Hepatocyte (in vitro differentiated cells): ENCODE data around the gene SNCG. TPM values are rescaled to one million over a fixed set of nuclear protein-coding genes. Genes with fewer than 3 reads are reported as not detected.

Experiments
- DNase-seq: peaks from one replicate; pipeline ENCODE4 v3.0.0-alpha.2; 2016; ENCODE audit warnings: low spot score
- H2AFZ ChIP-seq: fragments of 200-600 bp; sonication (generic); 2 replicates; pipeline ENCODE4 v1.6.0; 2016; ENCODE audit warnings: antibody characterized with exemption, mild to moderate bottlenecking
- H3K27ac ChIP-seq: fragments of 200-600 bp; sonication (generic); 2 replicates; pipeline ENCODE4 v1.5.1; 2016; ENCODE audit warnings: mild to moderate bottlenecking
- H3K27me3 ChIP-seq: fragments of 200-600 bp; sonication (generic); 2 replicates; pipeline ENCODE4 v1.6.1; 2016
- H3K36me3 ChIP-seq: fragments of 200-600 bp; sonication (generic); replicated peaks from 2 replicates; pipeline ENCODE4 v1.5.1; 2016; ENCODE audit warnings: low read depth; ENCODE audit not compliant: insufficient read depth
- H3K4me1 ChIP-seq: fragments of 200-600 bp; sonication (generic); 2 replicates; pipeline ENCODE4 v1.5.1; 2016; ENCODE audit warnings: mild to moderate bottlenecking, moderate library complexity; ENCODE audit not compliant: insufficient read depth
- H3K4me2 ChIP-seq: fragments of 200-600 bp; sonication (generic); 2 replicates; pipeline ENCODE4 v1.6.0; 2016
- H3K4me3 ChIP-seq: fragments of 200-600 bp; sonication (generic); 2 replicates; pipeline ENCODE4 v1.5.1; 2016; ENCODE audit warnings: mild to moderate bottlenecking
- H3K79me2 ChIP-seq: fragments of 200-600 bp; sonication (generic); 2 replicates; pipeline ENCODE4 v1.6.0; 2017; ENCODE audit warnings: mild to moderate bottlenecking
- H3K9me2 ChIP-seq: fragments of 200-600 bp; sonication (generic); replicated peaks from 2 replicates; pipeline ENCODE4 v1.6.0; 2017; ENCODE audit warnings: mild to moderate bottlenecking; ENCODE audit not compliant: insufficient read depth
- H3K9me3 ChIP-seq: fragments of 200-600 bp; sonication (generic); 2 replicates; pipeline ENCODE4 v1.5.1; 2016; ENCODE audit warnings: low read depth, mild to moderate bottlenecking
- H4K20me1 ChIP-seq: fragments of 200-600 bp; sonication (generic); 2 replicates; pipeline ENCODE4 v1.6.0; 2016; ENCODE audit warnings: mild to moderate bottlenecking; ENCODE audit not compliant: insufficient read depth, poor library complexity, severe bottlenecking
- EZH2 ChIP-seq: fragments of 200-600 bp; sonication (generic); IDR thresholded peaks from 2 replicates; pipeline ENCODE4 v1.6.1; 2016; ENCODE audit warnings: antibody characterized with exemption, mild to moderate bottlenecking, borderline replicate concordance
- EZH2phosphoT487 ChIP-seq: fragments of 200-600 bp; sonication (generic); IDR thresholded peaks from one replicate; pipeline ENCODE4 v1.6.1; 2018; ENCODE audit warnings: antibody characterized with exemption, mild to moderate bottlenecking, low read depth, moderate library complexity; ENCODE audit not compliant: unreplicated experiment, severe bottlenecking
- WGBS: methylation state at CpG from one replicate; pipeline ENCODE4 v1.1.6; 2016; ENCODE audit warnings: low lambda C conversion rate; ENCODE audit errors: missing lambda C conversion rate; 5-methylcytosine and 5-hydroxymethylcytosine counted together
- polyA plus RNA-seq: library from polyadenylated mRNA; unstranded; fragments of >200 nt; fragmentation: Nextera tagmentation; extraction: Ambion mirVana; gene quantifications from 2 replicates; pipeline ENCODE4 v1.2.1, GENCODE V29; 2016
- total RNA-seq: library from RNA; depleted of rRNA; stranded (reverse); fragments of >200 nt; gene quantifications from 2 replicates; pipeline ENCODE4 v1.2.3, GENCODE V29; 2014
- TF ChIP-seq, protein P1 (sequence below): fragments of 200-600 bp; sonication (generic); IDR thresholded peaks from 2 replicates; pipeline ENCODE4 v1.5.1; 2016; ENCODE audit warnings: antibody characterized with exemption, mild to moderate bottlenecking; ENCODE audit not compliant: poor library complexity

The SNCG gene
- total and polyA plus RNA-seq, 2 experiments from 2014 or later: 12.1 to 18.5 TPM

DNA sequence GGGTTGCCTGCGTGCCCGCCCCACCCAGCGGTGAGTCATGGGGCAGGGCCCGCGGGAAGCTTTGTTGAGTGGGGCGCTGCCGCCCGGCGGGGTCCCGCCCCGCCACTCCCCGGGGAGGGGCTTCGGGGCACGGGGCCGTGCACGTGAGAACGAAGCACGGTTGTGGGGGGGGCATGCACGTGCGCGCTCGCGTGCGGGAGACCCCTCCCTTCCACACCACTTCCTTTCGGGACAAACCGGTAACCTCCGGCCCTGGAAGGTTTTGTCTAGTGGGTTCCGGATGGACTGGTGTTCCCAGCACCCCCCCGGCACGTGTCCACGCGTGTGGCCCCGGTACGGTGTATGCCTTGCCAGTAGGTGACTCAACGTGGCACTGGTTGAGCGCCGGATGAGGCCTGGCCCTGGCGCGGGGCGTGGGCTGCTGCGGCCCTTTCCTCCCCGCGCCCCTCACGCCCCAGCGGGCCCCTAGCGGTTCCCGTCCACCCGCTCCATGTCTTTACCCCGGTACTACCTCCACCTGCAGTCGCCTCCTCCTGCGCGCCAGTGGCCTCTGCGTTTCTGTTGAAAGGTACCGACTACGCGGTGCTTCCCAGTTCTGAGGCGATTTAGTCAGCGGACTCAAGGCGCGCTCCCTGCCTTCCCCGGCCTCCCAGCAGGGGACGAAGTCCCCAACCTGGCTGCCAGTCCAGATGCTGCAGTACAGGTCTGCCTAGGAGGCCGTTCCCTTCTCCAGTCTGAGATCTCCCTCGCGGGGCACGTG, 13.0 kb downstream of the SNCG start:
- WGBS: 7% methylated on average over 40 of the region's 66 CpGs
- Histone ChIP-seq H3K36me3 (no peaks in the 10 kb centered on the region), H4K20me1 (no peaks in the 10 kb centered on the region), H2AFZ (peak overlapping the region; percentile 88), H3K4me1 (peaks cover 27% of the 10 kb centered on the region), H3K27ac (peak overlapping the region; percentile 91), H3K27me3 (no peaks in the 10 kb centered on the region), H3K9me2 (no peaks in the 10 kb centered on the region), H3K4me2 (peak overlapping the region; percentile 87), H3K9me3 (no peaks in the 10 kb centered on the region), H3K79me2 (no peaks in the 10 kb centered on the region), H3K4me3 (peak overlapping the region; percentile 42)
- TF ChIP-seq, protein P1, sequence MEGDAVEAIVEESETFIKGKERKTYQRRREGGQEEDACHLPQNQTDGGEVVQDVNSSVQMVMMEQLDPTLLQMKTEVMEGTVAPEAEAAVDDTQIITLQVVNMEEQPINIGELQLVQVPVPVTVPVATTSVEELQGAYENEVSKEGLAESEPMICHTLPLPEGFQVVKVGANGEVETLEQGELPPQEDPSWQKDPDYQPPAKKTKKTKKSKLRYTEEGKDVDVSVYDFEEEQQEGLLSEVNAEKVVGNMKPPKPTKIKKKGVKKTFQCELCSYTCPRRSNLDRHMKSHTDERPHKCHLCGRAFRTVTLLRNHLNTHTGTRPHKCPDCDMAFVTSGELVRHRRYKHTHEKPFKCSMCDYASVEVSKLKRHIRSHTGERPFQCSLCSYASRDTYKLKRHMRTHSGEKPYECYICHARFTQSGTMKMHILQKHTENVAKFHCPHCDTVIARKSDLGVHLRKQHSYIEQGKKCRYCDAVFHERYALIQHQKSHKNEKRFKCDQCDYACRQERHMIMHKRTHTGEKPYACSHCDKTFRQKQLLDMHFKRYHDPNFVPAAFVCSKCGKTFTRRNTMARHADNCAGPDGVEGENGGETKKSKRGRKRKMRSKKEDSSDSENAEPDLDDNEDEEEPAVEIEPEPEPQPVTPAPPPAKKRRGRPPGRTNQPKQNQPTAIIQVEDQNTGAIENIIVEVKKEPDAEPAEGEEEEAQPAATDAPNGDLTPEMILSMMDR: peak; percentile 3
- TF ChIP-seq EZH2phosphoT487: no peak
- DNase-seq: peak; percentile 95

DNA sequence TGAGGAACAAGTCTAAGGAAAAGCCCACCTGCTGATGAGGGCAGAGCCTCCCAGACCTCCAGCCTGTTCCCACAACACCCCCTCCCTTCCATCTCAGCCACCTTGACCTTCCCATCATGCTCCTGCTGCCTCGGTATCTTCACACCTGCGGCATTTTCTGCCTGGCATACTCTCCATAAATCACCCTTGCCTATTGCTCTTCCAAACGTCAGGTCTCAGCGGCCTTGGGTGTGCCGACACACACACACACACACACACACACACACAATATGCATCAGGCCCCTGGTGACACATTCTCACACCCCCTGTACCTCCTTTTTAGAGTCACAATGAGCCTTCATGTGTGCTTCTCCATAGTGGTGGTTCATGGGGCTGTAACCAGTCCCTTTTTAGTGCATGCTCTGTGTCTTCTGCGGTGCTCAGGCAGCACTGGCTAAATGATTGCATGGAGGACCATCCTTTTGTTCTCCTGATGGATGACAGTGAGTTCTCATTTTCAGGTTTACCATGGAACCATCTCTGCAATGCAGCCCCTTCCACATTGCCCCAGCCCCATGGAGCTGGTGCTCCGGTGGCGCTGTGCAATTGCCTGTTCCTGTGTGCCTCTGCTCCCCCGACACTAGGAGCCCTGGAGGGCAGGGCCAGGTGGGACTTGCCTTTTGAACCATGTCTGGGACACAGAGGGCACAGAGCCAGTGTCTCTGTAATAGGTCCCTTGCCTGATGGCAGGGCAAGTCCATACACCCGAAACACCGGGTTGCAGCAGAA, 14.4 kb downstream of the SNCG start:
- H3K27me3 ChIP-seq: no peaks in the 10 kb centered on the region
- no peaks in the 10 kb centered on the region for H3K36me3 ChIP-seq
- H3K9me3 ChIP-seq: no peaks in the 10 kb centered on the region
- no peak overlapping the region for H3K4me2 ChIP-seq
- DNase-seq: no peak
- H2AFZ ChIP-seq: no peak overlapping the region
- TF ChIP-seq EZH2phosphoT487 (no peak), EZH2 (no peak)
- TF ChIP-seq, protein P1: no peak
- H4K20me1 ChIP-seq: no peaks in the 10 kb centered on the region
- no peak overlapping the region for H3K4me3 ChIP-seq
- peaks cover 26% of the 10 kb centered on the region for H3K4me1 ChIP-seq
- H3K27ac ChIP-seq: no peak overlapping the region
- H3K79me2 ChIP-seq: no peaks in the 10 kb centered on the region
- WGBS: 89% methylated on average over 11 of the region's 11 CpGs
- no peaks in the 10 kb centered on the region for H3K9me2 ChIP-seq

DNA sequence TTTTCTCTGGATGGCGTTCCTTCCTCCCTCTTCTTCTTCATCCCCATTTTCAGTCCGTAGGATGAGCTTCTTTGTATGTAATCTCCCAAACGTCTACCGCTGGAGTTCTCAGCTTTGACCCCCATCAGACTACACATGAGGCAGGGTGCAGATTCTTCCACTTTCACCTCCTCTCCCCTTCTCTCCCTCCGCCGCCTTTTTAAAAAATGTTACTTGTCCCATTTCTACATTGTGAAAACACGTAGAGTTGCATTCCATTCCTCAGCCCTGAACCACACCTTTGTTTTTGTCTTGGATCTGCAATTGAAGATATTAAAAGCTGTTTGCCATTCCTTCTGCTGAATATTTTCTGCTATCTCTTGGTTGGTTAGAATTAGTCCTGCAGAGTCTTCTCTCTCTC, 16.1 kb downstream of the SNCG start:
- 63% methylated on average over 7 of the region's 7 CpGs for WGBS
- Histone ChIP-seq H3K79me2 (no peaks in the 10 kb centered on the region), H3K4me1 (peaks cover 24% of the 10 kb centered on the region), H3K9me3 (no peaks in the 10 kb centered on the region), H3K36me3 (no peaks in the 10 kb centered on the region), H3K4me3 (no peak overlapping the region), H3K9me2 (no peaks in the 10 kb centered on the region), H3K27ac (peak overlapping the region; percentile 51), H3K27me3 (no peaks in the 10 kb centered on the region), H2AFZ (no peak overlapping the region), H4K20me1 (no peaks in the 10 kb centered on the region), H3K4me2 (no peak overlapping the region)
- TF ChIP-seq EZH2 (no peak), EZH2phosphoT487 (no peak)
- TF ChIP-seq, protein P1: no peak
- DNase-seq: peak; percentile 8
